NCI-H524 treated with DMSO at 0.1 percent for 48 hours (cell line): ENCODE data around the gene RANBP17.
"Not testable (repeated sequence)": the region's sequence is repeated elsewhere in the genome, so short reads cannot be mapped to it uniquely, and the experiment has no call there.

Source experiments
- DNase-seq: peaks from one replicate; lab custom pipeline; 2025; lab: John Stamatoyannopoulos, UW

Gene RANBP17

DNA sequence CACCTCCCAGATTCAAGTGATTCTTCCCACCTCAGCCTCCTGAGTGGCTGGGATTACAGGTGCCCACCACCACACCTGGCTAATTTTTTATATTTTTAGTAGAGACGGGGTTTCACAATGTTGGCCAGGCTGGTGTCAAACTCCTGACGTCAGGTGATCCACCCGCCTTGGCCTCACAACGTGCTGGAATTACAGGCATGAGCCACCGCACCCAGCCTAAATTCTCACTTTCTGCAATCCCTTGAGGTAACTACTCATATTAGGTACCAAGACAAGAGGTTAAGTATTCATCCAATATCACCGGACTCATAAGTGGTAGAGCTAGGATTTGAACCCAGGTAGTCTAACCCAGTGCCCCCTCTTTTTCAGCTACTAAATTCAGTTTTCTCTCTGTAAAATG lies 436.1 kb downstream of the RANBP17 start:
- DNase-seq: not testable (repeated sequence)

DNA sequence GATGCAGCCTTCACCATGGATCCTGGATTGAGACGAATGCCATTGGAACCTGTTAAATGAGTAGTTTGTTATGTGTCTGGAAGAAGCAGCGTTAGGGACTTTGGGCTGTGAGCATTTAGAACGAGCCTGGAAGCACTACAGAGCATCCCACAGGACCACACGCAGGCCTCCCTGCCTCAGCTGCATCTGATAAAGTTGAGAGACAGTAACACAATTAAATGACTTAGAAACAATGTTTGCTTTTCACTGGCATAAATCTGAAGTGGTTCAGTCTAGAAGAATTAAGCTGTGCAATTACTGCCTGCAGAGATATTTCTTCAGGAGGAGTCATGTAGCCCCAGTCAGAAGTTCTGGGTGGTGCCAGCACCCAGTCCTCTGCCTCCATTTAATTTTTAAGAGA lies 437.4 kb downstream of the RANBP17 start:
- no peak for DNase-seq

- DNase-seq: no peak
Observed at GRCh38 chr5:171299851-171300250, 438.0 kb downstream of the RANBP17 start.

GRCh38 chr5:171300358-171300757 lies 438.5 kb downstream of the RANBP17 start:
- no peak for DNase-seq

DNA sequence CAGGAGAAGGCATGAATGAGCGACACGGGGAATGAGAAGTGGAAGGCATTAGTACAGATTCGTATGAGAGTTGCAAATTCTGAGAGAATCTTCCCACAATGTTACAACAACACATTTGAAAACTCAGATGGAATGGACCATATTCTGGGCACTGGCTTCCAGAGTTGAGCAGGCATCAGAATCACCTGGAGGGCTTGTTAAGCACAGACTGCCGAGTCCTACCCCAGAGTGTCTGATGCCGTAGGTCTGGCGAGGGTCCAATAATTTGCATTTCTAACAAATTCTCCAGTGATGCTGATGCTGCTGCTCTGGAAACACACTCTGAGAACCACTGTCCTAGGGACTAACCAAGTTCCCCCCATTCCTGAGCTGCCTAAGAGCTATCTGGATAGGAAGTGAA lies 444.3 kb downstream of the RANBP17 start:
- no peak for DNase-seq

DNA sequence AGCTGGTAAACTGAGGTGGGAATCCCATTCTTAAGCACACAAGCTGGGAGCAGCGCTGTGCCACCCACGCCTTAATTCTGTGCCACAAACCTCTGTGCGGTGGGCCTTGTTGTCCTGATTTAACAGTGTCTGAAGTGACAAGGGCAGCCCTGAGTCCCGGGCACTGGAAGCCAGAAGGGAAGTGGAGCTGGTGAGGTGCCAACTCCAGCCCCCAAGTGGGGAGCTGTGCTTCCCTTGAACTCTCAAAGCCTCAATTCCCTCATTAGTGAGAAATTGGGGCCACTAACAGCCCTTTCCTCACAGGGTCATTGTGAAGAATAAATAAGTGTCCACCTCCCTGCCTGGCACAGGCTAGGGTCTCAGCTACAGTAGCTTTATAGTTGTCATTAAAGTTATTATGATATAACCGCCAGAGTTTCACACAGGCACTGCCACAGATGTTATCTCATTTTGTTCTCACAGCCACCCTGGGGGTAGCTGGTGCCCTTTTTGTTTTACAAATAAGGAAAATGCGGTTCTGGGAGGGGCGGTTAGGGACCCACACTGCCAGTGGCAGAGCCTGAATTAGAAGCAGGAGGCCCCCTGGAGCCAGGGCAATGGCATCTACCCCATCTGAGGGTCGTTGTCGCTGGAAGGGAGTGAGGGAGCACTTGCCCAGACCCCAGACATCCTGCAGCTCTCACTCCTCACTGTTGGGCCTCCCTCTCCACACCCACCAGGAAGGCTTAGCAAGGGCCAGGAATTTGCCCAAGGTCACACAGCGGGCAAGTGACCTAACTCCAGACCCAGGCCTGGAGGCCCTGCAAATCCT lies 445.2 kb downstream of the RANBP17 start:
- no peak for DNase-seq

- DNase-seq: no peak
Observed at GRCh38 chr5:171307789-171308452, 446.1 kb downstream of the RANBP17 start.

GRCh38 chr5:171308453-171309275 lies 446.8 kb downstream of the RANBP17 start, which contains the start of gene TLX3:
TSS of gene TLX3 (plus strand) at chr5:171309248. CDS start at chr5:171309366, 118 bp downstream.
- peak; percentile 96 for DNase-seq

DNA sequence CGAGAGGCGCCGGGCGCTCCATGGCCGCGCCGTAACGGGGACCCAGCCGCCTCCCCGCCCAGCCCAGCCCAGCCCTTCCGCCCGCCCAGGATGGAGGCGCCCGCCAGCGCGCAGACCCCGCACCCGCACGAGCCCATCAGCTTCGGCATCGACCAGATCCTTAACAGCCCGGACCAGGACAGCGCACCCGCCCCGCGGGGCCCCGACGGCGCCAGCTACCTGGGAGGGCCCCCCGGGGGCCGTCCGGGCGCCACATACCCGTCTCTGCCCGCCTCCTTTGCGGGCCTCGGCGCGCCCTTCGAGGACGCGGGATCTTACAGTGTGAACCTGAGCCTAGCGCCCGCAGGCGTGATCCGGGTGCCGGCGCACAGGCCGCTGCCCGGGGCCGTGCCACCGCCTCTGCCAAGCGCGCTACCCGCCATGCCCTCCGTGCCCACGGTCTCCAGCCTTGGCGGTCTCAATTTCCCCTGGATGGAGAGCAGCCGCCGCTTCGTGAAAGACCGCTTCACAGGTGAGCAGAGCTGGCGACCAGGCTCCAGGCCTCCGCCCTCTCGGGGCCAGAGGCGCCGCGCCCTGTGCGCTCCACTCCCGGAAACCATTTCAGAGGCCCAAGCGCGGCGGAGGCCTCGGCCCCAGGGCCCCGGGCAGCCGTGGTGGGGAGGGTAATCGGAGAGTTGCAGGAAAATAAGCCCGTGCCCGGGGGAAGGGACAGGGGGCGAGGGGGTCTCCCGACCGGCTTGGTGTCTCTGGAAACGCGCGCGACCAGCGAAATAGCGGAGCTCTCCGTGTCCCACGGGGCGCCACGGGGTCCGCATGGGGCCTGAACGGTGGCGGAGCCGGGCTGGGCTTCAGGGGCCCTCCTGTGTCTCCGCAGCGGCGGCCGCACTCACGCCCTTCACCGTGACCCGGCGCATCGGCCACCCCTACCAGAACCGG lies 447.7 kb downstream of the RANBP17 start:
- DNase-seq: no peak

GRCh38 chr5:171310212-171310818 lies 448.5 kb downstream of the RANBP17 start:
- no peak for DNase-seq

DNA sequence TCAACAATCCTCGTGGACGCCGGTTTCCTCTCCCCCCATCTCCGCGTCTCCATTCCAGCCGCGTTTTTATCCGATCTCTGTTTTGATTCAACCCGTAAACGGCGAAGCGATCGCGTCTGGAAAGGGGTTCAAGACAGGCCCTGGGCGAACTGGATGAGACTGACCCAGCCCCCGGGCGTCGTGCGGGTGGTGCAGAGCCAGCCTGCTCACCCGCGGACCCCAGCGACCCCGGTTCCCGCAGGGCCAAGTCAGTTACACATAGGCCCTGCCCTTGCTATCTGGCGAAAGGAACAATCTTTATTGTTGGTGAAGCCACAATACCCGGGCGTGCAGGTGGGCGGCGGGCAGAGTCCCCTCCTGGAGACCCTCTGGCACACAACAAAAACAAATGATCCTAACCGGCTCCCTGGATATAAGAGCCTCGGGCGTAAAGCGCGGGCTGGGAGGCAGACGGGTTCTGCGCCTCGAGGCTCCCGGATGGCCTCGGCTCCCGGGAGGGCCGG lies 449.1 kb downstream of the RANBP17 start:
- DNase-seq: no peak

DNA sequence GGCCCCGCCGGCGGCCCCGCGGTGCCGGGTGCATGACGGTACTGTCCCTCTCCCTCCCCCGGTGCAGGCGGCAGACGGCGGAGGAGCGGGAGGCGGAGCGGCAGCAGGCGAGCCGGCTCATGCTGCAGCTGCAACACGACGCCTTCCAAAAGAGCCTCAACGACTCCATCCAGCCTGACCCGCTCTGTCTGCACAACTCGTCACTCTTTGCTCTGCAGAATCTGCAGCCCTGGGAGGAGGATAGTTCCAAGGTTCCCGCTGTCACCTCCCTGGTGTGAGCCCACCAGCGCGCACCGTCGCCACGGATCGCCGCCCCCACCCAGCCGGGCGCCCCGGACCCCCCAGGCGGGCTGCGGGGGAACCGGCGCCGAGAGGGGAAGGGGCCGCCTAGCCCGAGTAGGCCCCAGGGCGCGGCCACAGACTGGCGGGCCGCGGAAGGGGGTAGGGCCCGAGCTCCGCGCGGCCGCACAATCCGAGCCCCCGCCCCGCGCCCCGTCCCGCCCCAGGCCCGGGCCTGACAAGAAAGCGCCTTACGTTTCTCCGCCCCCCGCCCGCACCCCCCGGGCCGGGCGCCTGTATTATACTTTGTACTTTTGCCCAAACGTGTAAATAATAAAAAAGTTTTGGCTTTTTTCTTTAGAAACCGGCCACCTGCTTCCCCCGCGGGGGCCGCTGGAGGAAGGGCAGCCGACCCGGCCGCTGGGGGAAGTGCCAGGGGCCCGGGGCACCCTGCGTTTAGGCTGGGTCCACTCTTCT lies 449.7 kb downstream of the RANBP17 start:
- no peak for DNase-seq

DNA sequence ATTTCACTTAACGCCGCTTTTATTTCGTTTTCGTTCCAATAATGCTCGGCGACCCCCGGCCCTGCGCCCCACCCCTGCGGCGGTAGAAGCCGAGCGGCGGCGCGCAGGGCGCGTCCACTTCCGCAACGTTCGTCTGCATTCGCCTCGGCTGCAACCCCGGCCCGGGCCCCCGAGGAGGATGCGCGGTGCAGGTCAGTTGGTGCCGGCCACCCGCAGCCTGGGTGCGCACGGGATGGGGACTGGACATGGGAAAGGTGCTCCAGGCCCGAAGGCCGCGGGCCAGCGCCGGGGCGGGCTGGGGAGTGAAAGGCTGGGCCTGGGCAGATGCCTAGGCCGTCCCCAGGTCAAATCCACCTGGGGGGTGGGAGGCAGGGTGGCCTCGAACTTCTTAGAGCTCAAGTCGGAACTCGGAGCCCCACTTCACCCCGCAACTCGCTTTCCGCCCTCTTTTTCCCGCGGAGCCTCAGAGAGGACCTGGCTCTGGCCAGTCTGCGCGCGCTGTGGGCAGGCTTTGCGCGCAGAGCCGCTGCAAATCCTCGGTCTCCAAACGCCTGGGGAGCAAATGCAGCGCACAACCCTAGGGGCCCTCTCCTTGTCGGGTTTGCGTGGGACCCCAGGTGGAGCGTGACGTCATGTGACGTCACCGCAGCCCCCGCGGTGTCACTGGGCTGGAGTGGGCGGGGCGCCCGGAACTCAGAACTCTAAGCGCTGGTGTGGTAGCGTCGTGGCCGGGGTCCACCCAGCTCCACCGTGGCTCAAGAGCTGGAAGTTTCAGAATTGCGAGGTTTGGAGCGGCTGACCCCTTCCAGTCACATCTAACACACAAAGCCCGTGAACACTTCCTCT lies 450.5 kb downstream of the RANBP17 start:
- DNase-seq: no peak

GRCh38 chr5:171313481-171314206 lies 451.8 kb downstream of the RANBP17 start:
- no peak for DNase-seq

GRCh38 chr5:171314728-171315385 lies 453.0 kb downstream of the RANBP17 start:
- DNase-seq: no peak

DNA sequence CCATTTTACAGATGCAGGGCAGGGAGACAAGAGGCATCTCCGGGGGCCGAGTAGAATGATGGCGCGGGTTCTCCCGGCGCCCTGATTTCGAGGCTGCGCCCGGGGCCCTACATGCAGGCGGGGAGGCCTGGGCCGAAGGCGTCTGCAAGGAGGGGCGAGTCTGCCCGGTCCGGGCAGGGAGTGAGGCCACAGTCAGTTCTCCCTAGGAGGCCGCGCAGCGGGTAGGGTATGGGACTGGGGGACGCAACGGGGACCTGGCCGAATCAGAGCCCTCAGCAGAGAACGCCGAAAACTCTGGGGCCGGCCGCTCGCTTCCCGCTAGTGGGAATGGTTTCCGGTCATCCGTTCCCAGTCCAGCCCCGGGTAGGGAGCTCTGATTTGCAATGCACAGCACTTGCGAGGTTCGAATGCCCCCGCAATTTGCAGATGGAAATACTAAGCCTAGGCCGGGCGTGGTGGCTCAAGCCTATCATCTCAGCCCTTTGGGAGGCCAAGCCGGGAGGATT lies 453.6 kb downstream of the RANBP17 start:
- no peak for DNase-seq

DNA sequence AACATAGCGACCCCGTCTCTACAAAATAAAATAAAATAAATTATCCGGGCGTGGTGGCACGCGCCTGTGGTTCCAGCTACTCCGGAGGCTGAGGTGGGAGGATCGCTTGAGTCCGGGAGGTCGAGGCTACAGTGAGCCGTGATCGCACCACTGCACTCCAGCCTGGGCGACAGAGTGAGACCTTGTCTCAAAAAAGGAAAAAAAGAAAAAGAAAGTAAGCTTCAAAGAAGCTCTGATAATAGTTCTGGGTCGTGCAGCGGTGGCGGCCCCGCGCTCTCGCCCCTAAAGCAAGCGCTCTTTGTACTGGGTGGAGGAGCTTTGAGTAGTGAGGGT lies 454.1 kb downstream of the RANBP17 start:
- DNase-seq: no peak
